Chondrocyte (in vitro differentiated cells): ENCODE results near the gene OR2T4. TPM values are rescaled to one million over a fixed set of nuclear protein-coding genes. Genes with fewer than 3 reads are reported as not detected.

Experiments used
- DNase-seq: peaks from one replicate; pipeline ENCODE4 v3.0.0; 2021; ENCODE audit warnings: mixed read lengths, low spot score
- H3K27ac Mint-ChIP-seq: one replicate; pipeline ENCODE4 v1.8.0; 2021; ENCODE audit warnings: mild to moderate bottlenecking, moderate library complexity, mixed read lengths; ENCODE audit not compliant: unreplicated experiment
- H3K27me3 Mint-ChIP-seq: 2 replicates; pipeline ENCODE4 v1.8.0; 2021; ENCODE audit warnings: low read depth, mixed read lengths
- H3K36me3 Mint-ChIP-seq: 2 replicates; pipeline ENCODE4 v1.8.0; 2021; ENCODE audit warnings: low read depth, mixed read lengths
- H3K4me1 Mint-ChIP-seq: 2 replicates; pipeline ENCODE4 v1.8.0; 2021; ENCODE audit warnings: low read depth, mild to moderate bottlenecking, mixed read lengths
- H3K4me3 Mint-ChIP-seq: one replicate; pipeline ENCODE4 v1.8.0; 2021; ENCODE audit warnings: mild to moderate bottlenecking, moderate library complexity, mixed read lengths; ENCODE audit not compliant: unreplicated experiment
- H3K9me3 Mint-ChIP-seq: 2 replicates; pipeline ENCODE4 v1.8.0; 2021; ENCODE audit warnings: low read depth, mixed read lengths
- long read RNA-seq: library from polyadenylated mRNA; stranded (forward); transcript quantifications from one replicate; pipeline ENCODE4 v2.0.0, GENCODE V29; 2021
- total RNA-seq: library from RNA; stranded (reverse); gene quantifications from 3 replicates; pipeline ENCODE4 v1.2.1, GENCODE V29; 2021
- TF ChIP-seq, protein P1 (sequence below): fragments of 200-600 bp; sonication (generic); IDR thresholded peaks from 2 replicates; pipeline ENCODE4 v1.5.0; 2021; ENCODE audit warnings: antibody characterized with exemption, mild to moderate bottlenecking, moderate library complexity

The OR2T4 gene, protein sequence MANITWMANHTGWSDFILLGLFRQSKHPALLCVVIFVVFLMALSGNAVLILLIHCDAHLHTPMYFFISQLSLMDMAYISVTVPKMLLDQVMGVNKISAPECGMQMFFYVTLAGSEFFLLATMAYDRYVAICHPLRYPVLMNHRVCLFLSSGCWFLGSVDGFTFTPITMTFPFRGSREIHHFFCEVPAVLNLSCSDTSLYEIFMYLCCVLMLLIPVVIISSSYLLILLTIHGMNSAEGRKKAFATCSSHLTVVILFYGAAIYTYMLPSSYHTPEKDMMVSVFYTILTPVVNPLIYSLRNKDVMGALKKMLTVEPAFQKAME
- not detected in 3 replicates for total RNA-seq
- long read RNA-seq = 0 reads

DNA sequence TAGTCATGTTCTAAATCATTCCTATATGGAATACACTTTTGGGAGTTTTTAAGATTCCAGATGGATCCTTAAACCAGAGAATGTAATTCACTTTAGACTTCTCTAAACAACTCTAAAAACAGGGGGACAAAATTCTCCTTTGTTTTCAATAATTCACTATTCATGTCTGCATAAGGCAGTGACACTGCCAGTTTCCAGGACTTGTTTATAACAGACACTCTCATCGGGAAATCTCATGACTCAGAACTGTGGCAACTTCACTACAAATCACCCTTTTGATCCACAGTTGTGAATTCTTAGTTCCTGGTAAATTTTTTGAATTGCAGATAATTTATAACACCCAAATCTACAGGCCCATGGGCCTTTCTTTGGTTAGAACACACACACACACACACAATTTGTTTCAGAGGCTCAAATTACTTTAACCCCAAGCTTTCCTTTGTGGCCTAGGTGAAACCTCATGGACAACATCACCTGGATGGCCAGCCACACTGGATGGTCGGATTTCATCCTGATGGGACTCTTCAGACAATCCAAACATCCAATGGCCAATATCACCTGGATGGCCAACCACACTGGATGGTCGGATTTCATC is at the start of gene OR2T4:
OR2T4 (plus strand) TSS at position 545 of the 595 bp plus-strand sequence; CDS start at position 545, 0 bp downstream.
- H3K4me3 Mint-ChIP-seq = no peak within 1 kb of the TSS
- no peaks in the 10 kb centered on the region for H3K27me3 Mint-ChIP-seq
- no peak within 1 kb of the TSS for H3K27ac Mint-ChIP-seq
- peaks cover 50% of the 10 kb centered on the region for H3K9me3 Mint-ChIP-seq
- no peaks in the 10 kb centered on the region for H3K4me1 Mint-ChIP-seq
- TF ChIP-seq, protein P1, sequence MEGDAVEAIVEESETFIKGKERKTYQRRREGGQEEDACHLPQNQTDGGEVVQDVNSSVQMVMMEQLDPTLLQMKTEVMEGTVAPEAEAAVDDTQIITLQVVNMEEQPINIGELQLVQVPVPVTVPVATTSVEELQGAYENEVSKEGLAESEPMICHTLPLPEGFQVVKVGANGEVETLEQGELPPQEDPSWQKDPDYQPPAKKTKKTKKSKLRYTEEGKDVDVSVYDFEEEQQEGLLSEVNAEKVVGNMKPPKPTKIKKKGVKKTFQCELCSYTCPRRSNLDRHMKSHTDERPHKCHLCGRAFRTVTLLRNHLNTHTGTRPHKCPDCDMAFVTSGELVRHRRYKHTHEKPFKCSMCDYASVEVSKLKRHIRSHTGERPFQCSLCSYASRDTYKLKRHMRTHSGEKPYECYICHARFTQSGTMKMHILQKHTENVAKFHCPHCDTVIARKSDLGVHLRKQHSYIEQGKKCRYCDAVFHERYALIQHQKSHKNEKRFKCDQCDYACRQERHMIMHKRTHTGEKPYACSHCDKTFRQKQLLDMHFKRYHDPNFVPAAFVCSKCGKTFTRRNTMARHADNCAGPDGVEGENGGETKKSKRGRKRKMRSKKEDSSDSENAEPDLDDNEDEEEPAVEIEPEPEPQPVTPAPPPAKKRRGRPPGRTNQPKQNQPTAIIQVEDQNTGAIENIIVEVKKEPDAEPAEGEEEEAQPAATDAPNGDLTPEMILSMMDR = no peak
- no peak for DNase-seq
- no peaks in the 10 kb centered on the region for H3K36me3 Mint-ChIP-seq

GRCh38 chr1:248316796-248317195 is 44.7 kb upstream of the OR2T4 start:
- H3K27ac Mint-ChIP-seq = no peak overlapping the region
- no peaks in the 10 kb centered on the region for H3K36me3 Mint-ChIP-seq
- no peak overlapping the region for H3K4me3 Mint-ChIP-seq
- H3K9me3 Mint-ChIP-seq = peaks cover 81% of the 10 kb centered on the region
- DNase-seq = no peak
- no peaks in the 10 kb centered on the region for H3K4me1 Mint-ChIP-seq
- H3K27me3 Mint-ChIP-seq = no peaks in the 10 kb centered on the region
- TF ChIP-seq, protein P1 = no peak

- no peaks in the 10 kb centered on the region for H3K27me3 Mint-ChIP-seq
- TF ChIP-seq, protein P1 = no peak
- H3K9me3 Mint-ChIP-seq = peaks cover 62% of the 10 kb centered on the region
- no peak within 1 kb of the TSS for H3K27ac Mint-ChIP-seq
- no peak within 1 kb of the TSS for H3K4me3 Mint-ChIP-seq
- no peak for DNase-seq
- H3K4me1 Mint-ChIP-seq = no peaks in the 10 kb centered on the region
- no peaks in the 10 kb centered on the region for H3K36me3 Mint-ChIP-seq
These were observed 37.0 kb upstream of the OR2T4 start, which contains the start of gene OR2M7 for GRCh38 chr1:248324468-248324867. TSS of gene OR2M7 (minus strand) at chr1:248324568. CDS start at chr1:248324568, 0 bp downstream.

DNA sequence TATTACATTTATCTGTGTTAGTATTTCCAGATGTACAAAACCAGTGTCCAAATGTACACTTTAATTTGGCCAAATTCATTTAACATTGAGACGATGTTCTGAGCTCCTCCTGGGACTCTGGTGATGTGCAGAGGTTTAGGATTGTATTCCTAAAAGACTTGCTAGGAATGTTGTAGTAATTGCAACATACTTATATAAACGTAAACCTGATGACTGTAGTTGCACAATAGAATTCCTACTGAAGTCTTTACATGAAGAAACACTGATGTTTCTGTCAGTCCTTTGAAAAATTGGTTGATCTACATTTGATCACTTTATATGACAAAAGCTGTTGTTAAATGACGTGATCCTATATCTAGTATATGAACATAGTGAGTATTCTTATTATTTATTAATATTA is 18.0 kb upstream of the OR2T4 start:
- DNase-seq = no peak
- Mint-ChIP-seq H3K4me3 (no peak overlapping the region), H3K4me1 (no peaks in the 10 kb centered on the region), H3K27ac (no peak overlapping the region), H3K36me3 (no peaks in the 10 kb centered on the region), H3K27me3 (no peaks in the 10 kb centered on the region), H3K9me3 (peaks cover 48% of the 10 kb centered on the region)
- TF ChIP-seq, protein P1 = no peak

DNA sequence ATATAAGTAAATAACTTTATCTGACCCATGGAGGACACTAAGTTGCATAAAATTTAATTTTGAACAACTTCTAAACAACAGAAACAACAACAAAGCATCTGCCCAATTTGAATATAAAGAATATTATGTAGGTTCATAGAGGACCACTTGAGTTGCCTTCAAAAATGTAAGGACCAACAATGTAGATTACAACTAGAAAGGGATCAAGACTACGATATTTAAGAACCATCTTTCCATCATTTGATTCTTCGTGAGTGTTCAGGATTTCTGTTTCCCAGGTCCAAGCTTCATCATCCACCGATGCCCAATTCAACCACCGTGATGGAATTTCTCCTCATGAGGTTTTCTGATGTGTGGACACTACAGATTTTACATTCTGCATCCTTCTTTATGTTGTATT is 13.0 kb upstream of the OR2T4 start, which contains the start of gene OR14C36:
OR14C36 (plus strand) TSS at position 301 of the 400 bp plus-strand sequence; CDS start at position 301, 0 bp downstream.
- no peaks in the 10 kb centered on the region for H3K36me3 Mint-ChIP-seq
- no peaks in the 10 kb centered on the region for H3K27me3 Mint-ChIP-seq
- no peak within 1 kb of the TSS for H3K4me3 Mint-ChIP-seq
- no peaks in the 10 kb centered on the region for H3K4me1 Mint-ChIP-seq
- H3K9me3 Mint-ChIP-seq = peaks cover 40% of the 10 kb centered on the region
- no peak for DNase-seq
- H3K27ac Mint-ChIP-seq = no peak within 1 kb of the TSS
- TF ChIP-seq, protein P1 = no peak
